Stomach smooth muscle (tissue), 2 donors: ENCODE data around the gene FAM174A.
"Not testable (repeated sequence)": the region's sequence is repeated elsewhere in the genome, so short reads cannot be mapped to it uniquely, and the experiment has no call there.

Experiments
- H3K27ac ChIP-seq: one replicate; pipeline ENCODE4 v1.7.0; 2013; ENCODE audit warnings: mild to moderate bottlenecking, low read length, inconsistent platforms
- H3K27me3 ChIP-seq, 2 donors: one replicate each; pipeline ENCODE4 v1.7.0; 2013; ENCODE audit warnings: low read length in 2 of 2; ENCODE audit not compliant: insufficient read depth in 2 of 2, control insufficient read depth in 1 of 2
- H3K36me3 ChIP-seq, 2 donors: one replicate each; pipeline ENCODE4 v1.7.0; 2013; ENCODE audit warnings: low read length in 2 of 2; ENCODE audit not compliant: control insufficient read depth in 2 of 2, insufficient read depth in 2 of 2
- H3K4me1 ChIP-seq: one replicate; pipeline ENCODE4 v1.7.0; 2013; ENCODE audit warnings: low read length; ENCODE audit not compliant: control insufficient read depth, insufficient read depth
- H3K4me3 ChIP-seq, 2 donors: one replicate each; pipeline ENCODE4 v1.7.0; 2013; ENCODE audit warnings: low read length in 2 of 2
- H3K9ac ChIP-seq, 2 donors: one replicate each; pipeline ENCODE4 v1.7.0; 2013; ENCODE audit warnings: low read length in 2 of 2, mild to moderate bottlenecking in 1 of 2
- H3K9me3 ChIP-seq, 2 donors: one replicate each; pipeline ENCODE4 v1.7.0; 2013; ENCODE audit warnings: low read length in 2 of 2; ENCODE audit not compliant: control insufficient read depth in 2 of 2
- donor health status: healthy.
- donor health status: Pancreatic carcinoma.

The FAM174A gene

DNA sequence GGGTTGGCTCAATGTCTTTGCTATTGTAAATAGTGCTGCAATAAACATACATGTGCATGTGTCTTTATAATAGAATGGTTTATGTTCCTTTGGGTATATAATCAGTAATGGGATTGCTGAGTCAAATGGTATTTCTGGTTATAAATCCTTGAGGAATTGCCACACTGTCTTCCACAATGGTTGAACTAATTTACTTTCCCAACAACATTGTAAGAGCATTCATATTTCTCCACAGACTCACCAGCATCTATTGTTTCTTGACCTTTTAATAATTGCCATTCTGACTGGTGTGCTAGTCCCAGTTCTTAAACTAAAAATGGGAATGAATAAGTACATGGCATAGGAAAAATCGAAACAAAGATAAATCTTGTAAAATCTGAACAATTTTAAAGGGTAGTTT, 68.8 kb downstream of the FAM174A start:
- H3K27me3 ChIP-seq, H3K27ac ChIP-seq, H3K36me3 ChIP-seq, H3K4me1 ChIP-seq, H3K4me3 ChIP-seq, H3K9ac ChIP-seq, H3K9me3 ChIP-seq: not testable (repeated sequence)

DNA sequence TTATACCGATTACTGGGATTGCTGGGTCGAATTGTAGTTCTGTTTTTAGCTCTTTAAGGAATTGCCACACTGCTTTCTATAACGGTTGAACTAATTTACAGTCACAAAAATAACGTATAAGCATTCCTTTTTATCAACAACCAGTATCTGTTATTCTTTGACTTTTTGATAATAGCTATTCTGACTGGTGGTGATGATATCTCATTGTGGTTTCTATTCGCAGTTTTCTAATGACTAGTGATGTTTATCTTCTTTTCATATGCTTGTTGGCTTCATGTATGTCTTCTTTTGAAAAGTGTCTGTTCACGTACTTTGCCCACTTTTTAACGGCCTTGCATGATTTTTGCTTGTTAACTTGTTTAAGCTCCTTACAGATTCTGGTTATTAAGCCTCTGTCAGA, 74.4 kb downstream of the FAM174A start:
- Histone ChIP-seq H3K4me1 (no peaks in the 10 kb centered on the region), H3K36me3 (no peaks in the 10 kb centered on the region), H3K9ac (no peak overlapping the region), H3K27ac (no peak overlapping the region), H3K4me3 (no peak overlapping the region), H3K27me3 (peaks cover 0 to 2% of the 10 kb centered on the region in 2 donors), H3K9me3 (no peaks in the 10 kb centered on the region)

DNA sequence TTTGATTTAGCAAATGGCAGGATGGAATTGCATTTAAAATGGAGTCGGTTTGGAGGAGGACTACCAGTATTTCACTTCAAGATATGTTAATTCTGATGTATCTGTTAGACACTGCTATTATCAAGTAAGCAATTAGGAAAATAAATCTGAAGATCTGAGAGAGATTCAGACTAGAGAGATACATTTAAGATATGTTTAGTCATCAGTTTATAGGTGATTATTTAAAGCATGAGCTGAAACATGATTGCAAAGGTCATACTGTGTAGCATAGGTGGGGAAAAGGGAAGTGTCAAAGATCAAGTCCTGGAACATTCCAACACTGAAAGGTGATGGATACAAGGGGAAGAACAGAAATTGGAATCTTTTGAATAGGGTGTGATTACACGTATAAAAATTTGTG, 79.1 kb downstream of the FAM174A start:
- no peaks in the 10 kb centered on the region for H3K9me3 ChIP-seq
- H3K9ac ChIP-seq, result no peak overlapping the region
- H3K36me3 ChIP-seq, result no peaks in the 10 kb centered on the region
- no peak overlapping the region for H3K27ac ChIP-seq
- H3K4me3 ChIP-seq, result no peak overlapping the region
- H3K4me1 ChIP-seq, result no peaks in the 10 kb centered on the region
- H3K27me3 ChIP-seq, result no peaks in the 10 kb centered on the region

DNA sequence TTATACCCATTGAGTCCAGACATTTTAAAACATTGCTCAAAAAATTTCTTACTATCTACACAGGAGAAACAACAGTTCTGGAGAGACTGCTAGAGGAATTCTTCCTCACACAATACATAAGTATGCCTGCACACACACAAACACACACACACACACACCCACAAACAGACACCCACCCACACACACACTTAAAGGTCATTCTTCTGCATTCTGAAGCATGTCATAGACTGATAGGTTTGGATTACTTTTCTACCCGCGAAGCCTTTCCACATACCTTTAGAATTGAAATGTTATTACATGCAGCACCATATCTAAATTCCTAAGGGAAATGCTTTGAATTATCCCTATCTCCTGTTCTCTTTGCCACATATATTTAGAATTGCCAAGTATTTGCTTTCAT, 80.2 kb downstream of the FAM174A start:
- H3K36me3 ChIP-seq, result no peaks in the 10 kb centered on the region
- no peak overlapping the region for H3K27ac ChIP-seq
- no peak overlapping the region for H3K4me3 ChIP-seq
- no peak overlapping the region for H3K9ac ChIP-seq
- H3K9me3 ChIP-seq, result no peaks in the 10 kb centered on the region
- H3K27me3 ChIP-seq, result no peaks in the 10 kb centered on the region
- no peaks in the 10 kb centered on the region for H3K4me1 ChIP-seq

- Histone ChIP-seq H3K9me3 (no peaks in the 10 kb centered on the region), H3K9ac (no peak overlapping the region), H3K27ac (no peak overlapping the region), H3K27me3 (no peaks in the 10 kb centered on the region), H3K4me3 (no peak overlapping the region), H3K4me1 (no peaks in the 10 kb centered on the region), H3K36me3 (no peaks in the 10 kb centered on the region)
These were observed 81.1 kb downstream of the FAM174A start for GRCh38 chr5:100616291-100616690.

- no peaks in the 10 kb centered on the region for H3K4me1 ChIP-seq
- no peak overlapping the region for H3K9ac ChIP-seq
- no peaks in the 10 kb centered on the region for H3K36me3 ChIP-seq
- no peak overlapping the region for H3K4me3 ChIP-seq
- no peaks in the 10 kb centered on the region for H3K9me3 ChIP-seq
- no peak overlapping the region for H3K27ac ChIP-seq
- H3K27me3 ChIP-seq, result no peaks in the 10 kb centered on the region
These were observed 81.8 kb downstream of the FAM174A start for GRCh38 chr5:100616981-100617380.

DNA sequence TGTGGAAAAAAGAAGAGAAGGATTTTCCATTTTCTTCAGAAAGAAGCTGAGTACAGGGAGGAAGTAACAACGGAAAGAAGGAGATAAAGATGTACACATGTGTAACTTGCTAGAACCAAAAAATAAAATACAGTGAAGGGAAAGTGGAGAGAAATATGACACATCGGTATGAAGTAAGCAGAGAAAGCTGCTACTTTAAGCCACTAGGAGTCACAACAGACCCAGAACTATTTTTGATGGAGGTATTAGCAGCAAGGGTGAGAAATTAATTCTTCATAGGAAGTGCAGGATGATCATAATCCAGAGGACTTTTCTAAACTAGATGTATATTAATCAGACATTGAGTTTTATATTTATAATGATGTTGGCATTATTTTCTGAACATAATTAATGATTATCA, 88.5 kb downstream of the FAM174A start:
- no peaks in the 10 kb centered on the region for H3K36me3 ChIP-seq
- H3K9me3 ChIP-seq, result no peaks in the 10 kb centered on the region
- no peaks in the 10 kb centered on the region for H3K27me3 ChIP-seq
- H3K9ac ChIP-seq, result no peak overlapping the region
- H3K4me1 ChIP-seq, result no peaks in the 10 kb centered on the region
- H3K4me3 ChIP-seq, result no peak overlapping the region
- no peak overlapping the region for H3K27ac ChIP-seq

- no peaks in the 10 kb centered on the region for H3K36me3 ChIP-seq
- H3K27ac ChIP-seq, result no peak overlapping the region
- H3K9ac ChIP-seq, result no peak overlapping the region
- H3K4me1 ChIP-seq, result no peaks in the 10 kb centered on the region
- H3K27me3 ChIP-seq, result no peaks in the 10 kb centered on the region
- H3K9me3 ChIP-seq, result no peaks in the 10 kb centered on the region
- no peak overlapping the region for H3K4me3 ChIP-seq
These were observed 99.9 kb downstream of the FAM174A start for GRCh38 chr5:100634937-100635534.
